ENCODE results near the gene DGKE. TPM values are rescaled to one million over a fixed set of nuclear protein-coding genes. Genes with fewer than 3 reads are reported as not detected.

Gene DGKE
- total RNA-seq = 2.8 and 3.3 TPM in 2 replicates
- long read RNA-seq, partial matches to known transcripts = 3 of 6 reads
- long read RNA-seq, other reads (novel, unspliced or antisense) = 2 of 6 reads

DNA sequence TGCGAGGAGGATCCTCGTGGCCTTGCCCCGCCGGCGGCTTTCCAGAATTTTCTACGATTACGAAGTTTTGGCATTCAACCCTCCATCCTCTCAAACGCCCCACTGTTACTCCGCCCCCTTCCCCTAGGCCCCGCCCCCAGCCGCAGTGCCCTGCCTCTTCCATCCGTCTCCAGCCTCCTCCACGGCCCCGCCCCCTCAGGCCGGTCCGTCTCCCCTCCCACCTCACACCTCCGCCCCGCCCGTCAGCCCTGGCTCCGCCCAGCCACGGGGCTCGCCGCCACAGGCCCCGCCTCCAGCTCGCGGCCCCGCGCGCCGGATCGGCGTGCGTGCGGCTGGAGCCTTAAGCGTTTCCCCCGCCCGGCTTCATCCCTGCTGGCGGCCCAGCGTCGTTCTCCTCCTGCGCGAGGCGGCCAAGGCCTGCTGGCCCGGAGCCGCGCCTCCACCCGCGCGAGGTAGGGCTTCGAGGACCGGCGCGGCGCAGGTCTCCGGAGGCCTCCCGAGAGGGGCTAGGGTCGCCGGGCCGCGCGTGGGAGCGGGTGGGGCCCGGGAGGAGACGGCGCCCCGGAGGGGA, at the start of gene DGKE, which contains the start of gene C17orf67:
Gene DGKE (plus strand): TSS at position 343 of the 571 bp plus-strand sequence. CDS start 645 bp downstream, outside the sequence.
Gene C17orf67 (minus strand): TSS at position 112 of the 571 bp plus-strand sequence. CDS start 18,110 bp downstream, outside the sequence.
- peak; percentile 93 for DNase-seq (ENCODE audit: low spot score, unreplicated experiment)
- TF ChIP-seq, protein P1, sequence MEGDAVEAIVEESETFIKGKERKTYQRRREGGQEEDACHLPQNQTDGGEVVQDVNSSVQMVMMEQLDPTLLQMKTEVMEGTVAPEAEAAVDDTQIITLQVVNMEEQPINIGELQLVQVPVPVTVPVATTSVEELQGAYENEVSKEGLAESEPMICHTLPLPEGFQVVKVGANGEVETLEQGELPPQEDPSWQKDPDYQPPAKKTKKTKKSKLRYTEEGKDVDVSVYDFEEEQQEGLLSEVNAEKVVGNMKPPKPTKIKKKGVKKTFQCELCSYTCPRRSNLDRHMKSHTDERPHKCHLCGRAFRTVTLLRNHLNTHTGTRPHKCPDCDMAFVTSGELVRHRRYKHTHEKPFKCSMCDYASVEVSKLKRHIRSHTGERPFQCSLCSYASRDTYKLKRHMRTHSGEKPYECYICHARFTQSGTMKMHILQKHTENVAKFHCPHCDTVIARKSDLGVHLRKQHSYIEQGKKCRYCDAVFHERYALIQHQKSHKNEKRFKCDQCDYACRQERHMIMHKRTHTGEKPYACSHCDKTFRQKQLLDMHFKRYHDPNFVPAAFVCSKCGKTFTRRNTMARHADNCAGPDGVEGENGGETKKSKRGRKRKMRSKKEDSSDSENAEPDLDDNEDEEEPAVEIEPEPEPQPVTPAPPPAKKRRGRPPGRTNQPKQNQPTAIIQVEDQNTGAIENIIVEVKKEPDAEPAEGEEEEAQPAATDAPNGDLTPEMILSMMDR (IDR thresholded peaks at IDR 0.05; ENCODE audit: unreplicated experiment) = no peak
- no peaks in the 10 kb centered on the region for H3K9me3 Mint-ChIP-seq (ENCODE audit: low read depth)
- H3K27ac Mint-ChIP-seq = peak within 1 kb of the TSS; percentile 91
- H3K4me1 Mint-ChIP-seq (ENCODE audit: low read depth) = peaks cover 7% of the 10 kb centered on the region
- H3K4me3 Mint-ChIP-seq (ENCODE audit: low read depth) = peak within 1 kb of the TSS; percentile 81
- peaks cover 53% of the 10 kb centered on the region for H3K27me3 Mint-ChIP-seq
- peaks cover 7% of the 10 kb centered on the region for H3K36me3 Mint-ChIP-seq (ENCODE audit: insufficient read depth)

DNA sequence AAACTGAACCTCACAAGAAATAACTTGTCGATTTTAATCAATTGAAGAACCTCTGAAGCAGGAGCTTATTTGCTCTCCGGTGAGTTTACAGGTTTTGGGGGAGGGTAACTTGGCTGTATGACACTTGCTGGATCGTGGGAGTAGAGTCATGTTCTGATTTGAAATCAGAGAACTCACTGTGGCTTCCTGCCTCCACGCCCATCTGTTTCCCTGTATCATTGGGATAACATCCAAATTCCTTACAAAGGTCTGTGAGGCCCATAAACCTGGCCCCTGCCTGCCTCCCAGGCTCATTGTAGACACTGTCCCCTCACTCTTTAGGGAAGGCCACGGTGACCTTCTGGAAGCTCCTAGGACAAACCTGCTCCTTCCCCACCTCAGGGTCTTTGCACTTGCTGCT, 48.5 kb upstream of the DGKE start:
- H3K36me3 Mint-ChIP-seq (ENCODE audit: insufficient read depth) = no peaks in the 10 kb centered on the region
- DNase-seq (ENCODE audit: low spot score, unreplicated experiment) = no peak
- H3K27ac Mint-ChIP-seq = no peak overlapping the region
- peaks cover 9% of the 10 kb centered on the region for H3K4me1 Mint-ChIP-seq (ENCODE audit: low read depth)
- TF ChIP-seq, protein P1 (IDR thresholded peaks at IDR 0.05; ENCODE audit: unreplicated experiment) = no peak
- H3K27me3 Mint-ChIP-seq = peaks cover 27% of the 10 kb centered on the region
- no peaks in the 10 kb centered on the region for H3K9me3 Mint-ChIP-seq (ENCODE audit: low read depth)
- no peak overlapping the region for H3K4me3 Mint-ChIP-seq (ENCODE audit: low read depth)

DNA sequence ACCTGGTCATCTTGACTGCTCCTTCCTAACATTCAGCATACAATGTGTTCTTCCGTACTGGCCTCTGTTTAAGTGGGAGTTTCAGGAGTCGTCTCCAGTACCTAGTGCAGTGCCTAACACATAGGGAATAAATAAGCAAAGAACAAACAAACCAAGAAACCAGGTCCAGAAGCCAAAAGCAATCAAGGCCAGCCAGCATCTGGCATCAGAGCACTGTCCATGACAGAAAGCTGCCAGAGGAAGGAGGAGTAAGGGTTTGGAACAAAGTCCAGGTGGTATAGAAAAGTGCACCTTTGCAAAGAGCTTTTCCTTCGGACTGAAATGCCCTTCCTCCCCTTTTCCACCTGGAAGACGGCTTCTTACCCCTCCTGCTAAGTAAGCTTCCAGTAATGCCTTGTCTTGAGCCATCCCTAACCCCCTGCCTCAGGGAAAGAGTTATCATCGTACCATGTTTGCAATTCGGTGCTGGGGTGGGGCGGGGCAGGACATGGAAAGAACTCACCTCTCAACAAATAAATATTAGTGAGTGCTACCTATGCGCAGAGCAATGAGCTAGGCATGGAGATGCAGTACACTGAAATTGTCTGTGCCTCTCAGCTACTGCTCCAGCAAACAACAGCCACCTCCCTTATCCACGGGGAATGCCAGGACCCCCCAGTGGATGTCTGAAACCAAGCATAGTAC, 47.8 kb upstream of the DGKE start:
- no peaks in the 10 kb centered on the region for H3K9me3 Mint-ChIP-seq (ENCODE audit: low read depth)
- no peak for DNase-seq (ENCODE audit: low spot score, unreplicated experiment)
- TF ChIP-seq, protein P1 (IDR thresholded peaks at IDR 0.05; ENCODE audit: unreplicated experiment) = no peak
- H3K4me1 Mint-ChIP-seq (ENCODE audit: low read depth) = peaks cover 8% of the 10 kb centered on the region
- H3K27ac Mint-ChIP-seq = no peak overlapping the region
- no peaks in the 10 kb centered on the region for H3K36me3 Mint-ChIP-seq (ENCODE audit: insufficient read depth)
- no peak overlapping the region for H3K4me3 Mint-ChIP-seq (ENCODE audit: low read depth)
- H3K27me3 Mint-ChIP-seq = peaks cover 20% of the 10 kb centered on the region

DNA sequence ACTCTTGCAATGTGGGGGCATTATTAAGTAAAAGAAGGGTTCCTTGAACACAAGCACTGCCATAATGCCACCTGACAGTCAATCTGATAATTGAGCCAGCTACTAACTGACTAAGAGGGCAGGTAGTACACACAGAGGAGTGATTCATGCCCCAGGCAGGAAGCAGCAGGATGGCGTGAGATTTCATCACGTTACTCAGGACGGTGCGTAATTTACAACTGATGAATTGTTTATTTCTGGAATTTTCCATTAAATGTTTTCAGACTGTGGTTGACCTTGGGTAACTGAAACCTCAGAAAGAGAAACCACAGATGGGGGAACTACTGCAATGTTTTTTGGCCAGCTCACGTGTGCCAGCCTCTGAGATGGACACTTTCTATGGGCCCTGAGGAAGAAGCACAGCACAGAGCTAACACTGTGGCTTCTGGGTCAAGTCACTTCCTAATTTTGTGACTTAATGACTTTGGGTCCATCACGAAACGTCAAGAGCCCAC, 46.9 kb upstream of the DGKE start:
- Mint-ChIP-seq H3K27me3 (peaks cover 11% of the 10 kb centered on the region), H3K9me3 (ENCODE audit: low read depth) (peaks cover under 1% of the 10 kb centered on the region), H3K27ac (no peak overlapping the region), H3K4me1 (ENCODE audit: low read depth) (peaks cover 8% of the 10 kb centered on the region), H3K4me3 (ENCODE audit: low read depth) (no peak overlapping the region), H3K36me3 (ENCODE audit: insufficient read depth) (no peaks in the 10 kb centered on the region)
- DNase-seq (ENCODE audit: low spot score, unreplicated experiment) = no peak
- TF ChIP-seq, protein P1 (IDR thresholded peaks at IDR 0.05; ENCODE audit: unreplicated experiment) = no peak

DNA sequence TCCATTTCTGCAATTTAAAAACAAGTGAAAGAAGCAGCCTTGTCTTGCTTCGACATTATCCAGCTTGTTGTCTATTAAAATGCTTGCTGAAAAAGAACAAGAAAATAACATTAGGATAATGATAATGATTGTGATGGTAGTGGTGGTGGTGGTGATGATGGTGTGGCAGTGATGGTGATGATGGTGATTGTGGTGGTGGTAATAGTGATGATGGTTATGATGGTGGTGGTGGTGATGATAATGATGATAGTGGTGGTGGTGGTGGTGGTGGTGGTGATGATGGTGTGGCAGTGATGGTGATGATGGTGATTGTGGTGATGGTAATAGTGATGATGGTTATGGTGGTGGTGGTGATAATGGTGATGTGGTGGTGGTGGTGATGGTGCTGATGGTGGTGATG, 41.7 kb upstream of the DGKE start:
- no peaks in the 10 kb centered on the region for H3K36me3 Mint-ChIP-seq (ENCODE audit: insufficient read depth)
- no peak overlapping the region for H3K27ac Mint-ChIP-seq
- peaks cover 5% of the 10 kb centered on the region for H3K4me1 Mint-ChIP-seq (ENCODE audit: low read depth)
- H3K27me3 Mint-ChIP-seq = peaks cover 6% of the 10 kb centered on the region
- TF ChIP-seq, protein P1 (IDR thresholded peaks at IDR 0.05; ENCODE audit: unreplicated experiment) = no peak
- H3K9me3 Mint-ChIP-seq (ENCODE audit: low read depth) = peaks cover 5% of the 10 kb centered on the region
- no peak for DNase-seq (ENCODE audit: low spot score, unreplicated experiment)
- H3K4me3 Mint-ChIP-seq (ENCODE audit: low read depth) = no peak overlapping the region
